HG03175 (cell line): ENCODE measurements around the gene TSPAN9.

Experiments used
- ATAC-seq: cut with Tn5 transposase; IDR thresholded peaks from one replicate; pipeline ENCODE4 v1.9.1; 2021; ENCODE audit warnings: mild to moderate bottlenecking, moderate library complexity; ENCODE audit not compliant: unreplicated experiment

Gene TSPAN9

GRCh38 chr12:3201339-3202051, 124.3 kb downstream of the TSPAN9 start:
- no peak for ATAC-seq

- no peak for ATAC-seq
These were observed 124.9 kb downstream of the TSPAN9 start for GRCh38 chr12:3202096-3202495.

GRCh38 chr12:3202734-3203446, 125.7 kb downstream of the TSPAN9 start:
- no peak for ATAC-seq

- no peak for ATAC-seq
These were observed 126.5 kb downstream of the TSPAN9 start for GRCh38 chr12:3203713-3204112.

GRCh38 chr12:3204143-3204542, 127.0 kb downstream of the TSPAN9 start:
- ATAC-seq, result no peak

- ATAC-seq, result no peak
These were observed 127.8 kb downstream of the TSPAN9 start for GRCh38 chr12:3204730-3205531.

GRCh38 chr12:3205742-3206519, 128.8 kb downstream of the TSPAN9 start:
- ATAC-seq, result no peak

GRCh38 chr12:3206536-3207072, 129.4 kb downstream of the TSPAN9 start:
- ATAC-seq, result no peak

GRCh38 chr12:3207175-3207574, 130.0 kb downstream of the TSPAN9 start:
- ATAC-seq, result no peak

GRCh38 chr12:3207858-3208257, 130.7 kb downstream of the TSPAN9 start:
- no peak for ATAC-seq

GRCh38 chr12:3213188-3213587, 136.0 kb downstream of the TSPAN9 start:
- ATAC-seq, result no peak

GRCh38 chr12:3213768-3214167, 136.6 kb downstream of the TSPAN9 start:
- no peak for ATAC-seq

GRCh38 chr12:3214526-3215365, 137.6 kb downstream of the TSPAN9 start:
- ATAC-seq, result no peak

GRCh38 chr12:3215410-3215975, 138.3 kb downstream of the TSPAN9 start:
- ATAC-seq, result no peak

GRCh38 chr12:3216097-3216496, 138.9 kb downstream of the TSPAN9 start:
- ATAC-seq, result no peak

GRCh38 chr12:3216726-3217682, 139.8 kb downstream of the TSPAN9 start:
- no peak for ATAC-seq

- ATAC-seq, result no peak
These were observed 140.5 kb downstream of the TSPAN9 start for GRCh38 chr12:3217683-3218079.
